K562 (cell line): ENCODE data around the gene GPR25.

Experiments
- ELF2 ChIP-seq: fragments of 250-450 bp; sonication (Bioruptor Pico); IDR thresholded peaks from 2 replicates; pipeline ENCODE4 v1.5.0; 2021; ENCODE audit warnings: mild to moderate bottlenecking
- HDAC2 ChIP-seq: fragments of 450-650 bp; IDR thresholded peaks from 2 replicates; pipeline ENCODE4 v1.6.1; 2016; ENCODE audit warnings: mild to moderate bottlenecking
- MAZ ChIP-seq, 2 experiments: fragments of 450-650 bp in 1 of 2; sonication (generic) in 1 of 2; formaldehyde crosslinking; IDR thresholded peaks in 1 of 2; conservative IDR thresholded peaks in 1 of 2; 2 replicates each; pipeline versions ENCODE4 v1.4.0 to v1.5.0; 2020; ENCODE audit warnings: mild to moderate bottlenecking in 1 of 2, missing genetic modification reagents in 1 of 2
- ZNF764 ChIP-seq: fragments of 250-450 bp; sonication (Bioruptor Pico); IDR thresholded peaks from 2 replicates; pipeline ENCODE4 v1.4.0; 2020; ENCODE audit warnings: low read depth, mild to moderate bottlenecking, moderate library complexity
- TF ChIP-seq, protein P1 (sequence below), 3 experiments: IDR thresholded peaks in 2 of 3; conservative IDR thresholded peaks in 1 of 3; 2 replicates each; pipeline ENCODE4 v1.5.1; 2011 to 2012; ENCODE audit warnings: low read length in 3 of 3, mild to moderate bottlenecking in 3 of 3, control low read depth in 2 of 3, improper control_type of control experiment in 1 of 3, inconsistent platforms in 1 of 3, low read depth in 1 of 3, mixed read lengths in 1 of 3, moderate library complexity in 1 of 3; ENCODE audit not compliant: insufficient read depth in 2 of 3
- TF ChIP-seq, protein P2 (sequence below): IDR thresholded peaks from 3 replicates; pipeline ENCODE4 v1.6.1; 2011; ENCODE audit warnings: borderline replicate concordance, mild to moderate bottlenecking; ENCODE audit not compliant: insufficient read length, insufficient read depth

- TF ChIP-seq HDAC2, result no peak
- TF ChIP-seq ELF2 (CRISPR knock-in tag), result no peak
- TF ChIP-seq, protein P1, sequence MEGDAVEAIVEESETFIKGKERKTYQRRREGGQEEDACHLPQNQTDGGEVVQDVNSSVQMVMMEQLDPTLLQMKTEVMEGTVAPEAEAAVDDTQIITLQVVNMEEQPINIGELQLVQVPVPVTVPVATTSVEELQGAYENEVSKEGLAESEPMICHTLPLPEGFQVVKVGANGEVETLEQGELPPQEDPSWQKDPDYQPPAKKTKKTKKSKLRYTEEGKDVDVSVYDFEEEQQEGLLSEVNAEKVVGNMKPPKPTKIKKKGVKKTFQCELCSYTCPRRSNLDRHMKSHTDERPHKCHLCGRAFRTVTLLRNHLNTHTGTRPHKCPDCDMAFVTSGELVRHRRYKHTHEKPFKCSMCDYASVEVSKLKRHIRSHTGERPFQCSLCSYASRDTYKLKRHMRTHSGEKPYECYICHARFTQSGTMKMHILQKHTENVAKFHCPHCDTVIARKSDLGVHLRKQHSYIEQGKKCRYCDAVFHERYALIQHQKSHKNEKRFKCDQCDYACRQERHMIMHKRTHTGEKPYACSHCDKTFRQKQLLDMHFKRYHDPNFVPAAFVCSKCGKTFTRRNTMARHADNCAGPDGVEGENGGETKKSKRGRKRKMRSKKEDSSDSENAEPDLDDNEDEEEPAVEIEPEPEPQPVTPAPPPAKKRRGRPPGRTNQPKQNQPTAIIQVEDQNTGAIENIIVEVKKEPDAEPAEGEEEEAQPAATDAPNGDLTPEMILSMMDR (IDR thresholded peaks at IDR 0.05 in 2 of 3, conservative IDR thresholded peaks at IDR 0.05 in 1 of 3; ENCODE audit: insufficient read depth in 2 of 3, low read depth in 1 of 3, low read length in 3 of 3), result no peak
- TF ChIP-seq, protein P2, sequence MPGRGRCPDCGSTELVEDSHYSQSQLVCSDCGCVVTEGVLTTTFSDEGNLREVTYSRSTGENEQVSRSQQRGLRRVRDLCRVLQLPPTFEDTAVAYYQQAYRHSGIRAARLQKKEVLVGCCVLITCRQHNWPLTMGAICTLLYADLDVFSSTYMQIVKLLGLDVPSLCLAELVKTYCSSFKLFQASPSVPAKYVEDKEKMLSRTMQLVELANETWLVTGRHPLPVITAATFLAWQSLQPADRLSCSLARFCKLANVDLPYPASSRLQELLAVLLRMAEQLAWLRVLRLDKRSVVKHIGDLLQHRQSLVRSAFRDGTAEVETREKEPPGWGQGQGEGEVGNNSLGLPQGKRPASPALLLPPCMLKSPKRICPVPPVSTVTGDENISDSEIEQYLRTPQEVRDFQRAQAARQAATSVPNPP, result no peak
- TF ChIP-seq MAZ (CRISPR knock-in tag; conservative IDR thresholded peaks at IDR 0.05 in 1 of 2, IDR thresholded peaks at IDR 0.05 in 1 of 2), result no peak
- TF ChIP-seq ZNF764 (CRISPR knock-in tag), result no peak
Observed at GRCh38 chr1:200901796-200902444, 29.1 kb downstream of the GPR25 start.
